Keratinocyte (primary cell): Measurements from ENCODE around the gene AGR2.

Source experiments
- EZH2 ChIP-seq: IDR thresholded peaks from one replicate; pipeline ENCODE4 v1.6.1; 2012; ENCODE audit warnings: inconsistent platforms, mild to moderate bottlenecking, low read length, moderate library complexity
- TF ChIP-seq, protein P1 (sequence below), 3 experiments: IDR thresholded peaks in 1 of 3; conservative IDR thresholded peaks in 1 of 3; optimal IDR thresholded peaks in 1 of 3; 2 replicates in 2 of 3; 3 replicates in 1 of 3; pipeline versions ENCODE3 to v1.5.1; 2011; ENCODE audit warnings: low read length in 3 of 3, mild to moderate bottlenecking in 3 of 3, moderate library complexity in 2 of 3, control low read depth in 1 of 3, inconsistent platforms in 1 of 3; ENCODE audit not compliant: insufficient read depth in 2 of 3; ENCODE audit errors: extremely low read depth in 1 of 3

GRCh38 chr7:16754856-16755317 lies 49.9 kb downstream of the AGR2 start:
- TF ChIP-seq, protein P1, sequence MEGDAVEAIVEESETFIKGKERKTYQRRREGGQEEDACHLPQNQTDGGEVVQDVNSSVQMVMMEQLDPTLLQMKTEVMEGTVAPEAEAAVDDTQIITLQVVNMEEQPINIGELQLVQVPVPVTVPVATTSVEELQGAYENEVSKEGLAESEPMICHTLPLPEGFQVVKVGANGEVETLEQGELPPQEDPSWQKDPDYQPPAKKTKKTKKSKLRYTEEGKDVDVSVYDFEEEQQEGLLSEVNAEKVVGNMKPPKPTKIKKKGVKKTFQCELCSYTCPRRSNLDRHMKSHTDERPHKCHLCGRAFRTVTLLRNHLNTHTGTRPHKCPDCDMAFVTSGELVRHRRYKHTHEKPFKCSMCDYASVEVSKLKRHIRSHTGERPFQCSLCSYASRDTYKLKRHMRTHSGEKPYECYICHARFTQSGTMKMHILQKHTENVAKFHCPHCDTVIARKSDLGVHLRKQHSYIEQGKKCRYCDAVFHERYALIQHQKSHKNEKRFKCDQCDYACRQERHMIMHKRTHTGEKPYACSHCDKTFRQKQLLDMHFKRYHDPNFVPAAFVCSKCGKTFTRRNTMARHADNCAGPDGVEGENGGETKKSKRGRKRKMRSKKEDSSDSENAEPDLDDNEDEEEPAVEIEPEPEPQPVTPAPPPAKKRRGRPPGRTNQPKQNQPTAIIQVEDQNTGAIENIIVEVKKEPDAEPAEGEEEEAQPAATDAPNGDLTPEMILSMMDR (optimal IDR thresholded peaks at IDR 0.05 in 1 of 3, IDR thresholded peaks at IDR 0.05 in 1 of 3, conservative IDR thresholded peaks at IDR 0.05 in 1 of 3; ENCODE audit: extremely low read depth in 1 of 3, insufficient read depth in 2 of 3, low read length in 3 of 3), result no peak
- TF ChIP-seq EZH2, result no peak
